GM12873 (cell line): ENCODE data around the gene PNP.

Source experiments
- CTCF ChIP-seq: IDR thresholded peaks from 2 replicates; pipeline ENCODE4 v1.5.1; 2012; ENCODE audit warnings: low read depth, mild to moderate bottlenecking, moderate library complexity, low read length, control low read depth; ENCODE audit not compliant: insufficient read depth; ENCODE audit errors: missing control alignments

PNP gene

GRCh38 chr14:20499108-20499507 lies 29.9 kb downstream of the PNP start:
- TF ChIP-seq CTCF = no peak

GRCh38 chr14:20499881-20500280 lies 30.7 kb downstream of the PNP start:
- no peak for TF ChIP-seq CTCF

- TF ChIP-seq CTCF = no peak
Observed at GRCh38 chr14:20501346-20501745, 32.1 kb downstream of the PNP start.

- TF ChIP-seq CTCF = no peak
Observed at GRCh38 chr14:20503898-20504297, 34.7 kb downstream of the PNP start.

GRCh38 chr14:20508367-20508766 lies 39.2 kb downstream of the PNP start:
- TF ChIP-seq CTCF = no peak

GRCh38 chr14:20512177-20512905 lies 43.1 kb downstream of the PNP start:
- no peak for TF ChIP-seq CTCF

GRCh38 chr14:20515846-20516245 lies 46.6 kb downstream of the PNP start:
- no peak for TF ChIP-seq CTCF
